B cell (primary cell): Measurements from ENCODE around the gene TMEM266.

Experiments used
- EZH2 ChIP-seq: IDR thresholded peaks from 2 replicates; pipeline ENCODE4 v1.6.1; 2012; ENCODE audit warnings: borderline replicate concordance, low read depth, mild to moderate bottlenecking, moderate library complexity, low read length; ENCODE audit not compliant: insufficient read depth, poor library complexity, severe bottlenecking
- TF ChIP-seq, protein P1 (sequence below): fragments of 200-600 bp; IDR thresholded peaks from one replicate; pipeline ENCODE4 v1.8.0; 2022; ENCODE audit warnings: antibody characterized with exemption, mild to moderate bottlenecking

DNA sequence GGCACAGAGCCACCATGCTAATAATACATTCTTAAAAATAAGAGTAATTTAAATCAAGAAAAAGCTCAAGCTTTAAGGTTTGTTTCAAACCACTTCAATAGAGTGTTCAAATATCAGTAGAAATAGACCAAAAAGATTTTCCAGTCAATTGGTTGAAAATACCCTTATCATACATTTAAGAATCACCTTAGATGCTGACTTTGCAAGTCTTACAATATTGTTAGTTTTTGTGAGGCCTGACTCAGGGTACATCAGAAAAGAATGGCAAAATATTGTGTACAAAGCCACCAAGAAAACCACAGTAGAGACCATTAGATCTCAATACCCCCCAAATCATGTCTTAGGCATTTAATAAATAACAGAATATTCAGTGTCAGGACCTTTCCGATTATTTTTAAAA is 27.7 kb upstream of the TMEM266 start:
- TF ChIP-seq, protein P1, sequence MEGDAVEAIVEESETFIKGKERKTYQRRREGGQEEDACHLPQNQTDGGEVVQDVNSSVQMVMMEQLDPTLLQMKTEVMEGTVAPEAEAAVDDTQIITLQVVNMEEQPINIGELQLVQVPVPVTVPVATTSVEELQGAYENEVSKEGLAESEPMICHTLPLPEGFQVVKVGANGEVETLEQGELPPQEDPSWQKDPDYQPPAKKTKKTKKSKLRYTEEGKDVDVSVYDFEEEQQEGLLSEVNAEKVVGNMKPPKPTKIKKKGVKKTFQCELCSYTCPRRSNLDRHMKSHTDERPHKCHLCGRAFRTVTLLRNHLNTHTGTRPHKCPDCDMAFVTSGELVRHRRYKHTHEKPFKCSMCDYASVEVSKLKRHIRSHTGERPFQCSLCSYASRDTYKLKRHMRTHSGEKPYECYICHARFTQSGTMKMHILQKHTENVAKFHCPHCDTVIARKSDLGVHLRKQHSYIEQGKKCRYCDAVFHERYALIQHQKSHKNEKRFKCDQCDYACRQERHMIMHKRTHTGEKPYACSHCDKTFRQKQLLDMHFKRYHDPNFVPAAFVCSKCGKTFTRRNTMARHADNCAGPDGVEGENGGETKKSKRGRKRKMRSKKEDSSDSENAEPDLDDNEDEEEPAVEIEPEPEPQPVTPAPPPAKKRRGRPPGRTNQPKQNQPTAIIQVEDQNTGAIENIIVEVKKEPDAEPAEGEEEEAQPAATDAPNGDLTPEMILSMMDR = no peak
- no peak for TF ChIP-seq EZH2
